KOPT-K1 (cell line): ENCODE results near the gene IRF4.

Experiments
- H3K27ac ChIP-seq: fragments of 200-600 bp; sonication (generic); 2 replicates; pipeline ENCODE4 v1.5.1; 2016; ENCODE audit warnings: antibody characterized with exemption, mild to moderate bottlenecking, low read depth, low read length; ENCODE audit not compliant: poor library complexity, severe bottlenecking
- H3K36me3 ChIP-seq: fragments of 200-600 bp; sonication (generic); 2 replicates; pipeline ENCODE4 v1.5.1; 2017; ENCODE audit warnings: antibody characterized with exemption, mild to moderate bottlenecking, low read length, moderate library complexity; ENCODE audit not compliant: insufficient read depth
- H3K9me3 ChIP-seq: fragments of 200-600 bp; sonication (generic); 2 replicates; pipeline ENCODE4 v1.5.1; 2017; ENCODE audit warnings: antibody characterized with exemption, low read length, mild to moderate bottlenecking; ENCODE audit not compliant: insufficient read depth, poor library complexity, severe bottlenecking

The IRF4 gene

GRCh38 chr6:392441-393390, 1.2 kb downstream of the IRF4 start:
- Histone ChIP-seq H3K27ac (no peak overlapping the region), H3K9me3 (no peaks in the 10 kb centered on the region), H3K36me3 (no peaks in the 10 kb centered on the region)

DNA sequence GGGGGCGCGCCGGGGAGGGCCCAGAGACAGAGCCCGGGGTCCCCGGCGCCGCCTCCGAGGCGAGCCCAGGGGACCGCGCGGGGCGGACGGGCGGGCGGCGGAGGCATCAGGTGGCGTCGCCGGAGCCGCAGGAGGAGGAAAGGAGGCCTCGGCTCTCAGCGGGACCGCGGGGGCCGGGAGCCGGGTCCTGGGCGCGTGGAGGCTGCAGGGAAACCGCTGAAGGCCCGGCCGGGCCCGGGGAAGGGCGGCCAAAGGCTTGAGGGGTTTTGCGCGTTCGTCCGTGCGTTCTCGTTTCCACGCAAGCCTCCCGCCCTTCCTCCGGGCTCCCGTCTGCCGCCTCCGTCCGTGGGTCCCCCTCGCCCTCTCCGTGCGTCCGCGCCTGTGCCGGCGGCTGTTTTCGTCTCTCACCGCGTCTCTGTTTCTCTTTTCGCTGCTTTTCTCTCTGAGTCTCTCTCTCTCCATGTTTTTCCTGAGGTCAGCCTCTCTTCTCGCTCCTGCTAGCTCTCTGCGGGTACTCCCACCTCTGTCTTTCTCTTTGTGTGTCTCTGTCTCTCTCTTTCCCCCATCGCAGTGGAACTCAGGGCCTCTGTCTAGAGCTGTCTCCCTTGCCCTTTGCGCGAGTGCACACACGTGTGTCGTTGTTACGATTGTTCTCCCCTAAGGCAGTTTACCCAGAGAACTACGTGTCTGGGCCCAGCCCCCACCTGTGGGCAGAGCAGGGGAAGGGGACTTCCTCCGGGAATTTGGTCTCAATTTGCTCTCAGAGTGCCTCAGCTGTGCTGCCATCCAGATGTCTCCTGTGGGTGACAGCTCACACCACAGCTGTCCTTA, 2.1 kb downstream of the IRF4 start:
- H3K9me3 ChIP-seq, result no peaks in the 10 kb centered on the region
- H3K27ac ChIP-seq, result no peak overlapping the region
- H3K36me3 ChIP-seq, result no peaks in the 10 kb centered on the region

- Histone ChIP-seq H3K9me3 (no peaks in the 10 kb centered on the region), H3K27ac (no peak overlapping the region), H3K36me3 (no peaks in the 10 kb centered on the region)
These were observed 3.2 kb downstream of the IRF4 start for GRCh38 chr6:394641-395289.

DNA sequence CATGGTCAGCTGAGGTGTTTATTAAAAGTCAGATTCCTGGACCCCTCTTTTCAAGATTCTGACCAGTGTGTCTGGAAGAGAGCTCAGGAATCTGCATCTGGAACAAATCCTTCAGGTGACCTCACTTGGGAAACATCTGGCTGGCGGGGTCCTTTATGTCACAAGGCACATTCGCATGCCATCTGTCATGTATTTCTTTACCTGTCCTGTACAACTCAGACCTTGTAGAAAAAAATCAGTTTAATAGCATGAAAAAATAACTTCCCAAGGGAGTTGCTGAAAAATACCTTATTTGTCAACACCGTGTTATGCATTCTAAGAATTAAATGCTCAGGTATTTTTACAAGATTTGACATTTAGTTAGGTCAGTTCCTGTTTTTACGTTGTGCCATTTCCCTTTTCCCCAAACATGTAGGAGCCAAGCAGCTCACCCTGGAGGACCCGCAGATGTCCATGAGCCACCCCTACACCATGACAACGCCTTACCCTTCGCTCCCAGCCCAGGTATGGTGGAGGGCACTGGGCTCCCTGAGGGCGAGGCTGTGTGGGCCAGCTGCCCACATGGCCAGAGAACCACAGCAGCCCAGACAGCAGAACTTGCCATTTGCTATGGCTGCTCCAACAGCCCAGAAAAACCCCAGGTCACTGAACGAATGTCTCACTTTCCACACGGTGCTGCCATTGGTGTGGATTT, 4.0 kb downstream of the IRF4 start:
- H3K27ac ChIP-seq, result no peak overlapping the region
- no peaks in the 10 kb centered on the region for H3K36me3 ChIP-seq
- H3K9me3 ChIP-seq, result no peaks in the 10 kb centered on the region

- Histone ChIP-seq H3K36me3 (no peaks in the 10 kb centered on the region), H3K27ac (no peak overlapping the region), H3K9me3 (no peaks in the 10 kb centered on the region)
These were observed 4.6 kb downstream of the IRF4 start for GRCh38 chr6:396126-396520.

DNA sequence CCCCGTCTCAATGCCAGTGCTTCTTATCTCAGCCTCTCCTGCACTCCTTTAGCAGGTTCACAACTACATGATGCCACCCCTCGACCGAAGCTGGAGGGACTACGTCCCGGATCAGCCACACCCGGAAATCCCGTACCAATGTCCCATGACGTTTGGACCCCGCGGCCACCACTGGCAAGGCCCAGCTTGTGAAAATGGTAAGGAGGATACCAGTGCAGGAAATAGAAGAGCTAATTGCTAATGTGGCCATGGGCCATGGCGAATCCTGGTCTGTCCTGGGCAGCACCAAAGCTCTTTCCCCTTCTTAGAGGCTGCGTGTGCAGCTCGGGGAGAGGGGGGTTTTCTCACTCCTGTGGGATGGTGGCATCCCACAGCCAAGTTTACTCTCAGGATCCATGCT, 5.5 kb downstream of the IRF4 start:
- H3K36me3 ChIP-seq, result no peaks in the 10 kb centered on the region
- H3K27ac ChIP-seq, result no peak overlapping the region
- no peaks in the 10 kb centered on the region for H3K9me3 ChIP-seq

DNA sequence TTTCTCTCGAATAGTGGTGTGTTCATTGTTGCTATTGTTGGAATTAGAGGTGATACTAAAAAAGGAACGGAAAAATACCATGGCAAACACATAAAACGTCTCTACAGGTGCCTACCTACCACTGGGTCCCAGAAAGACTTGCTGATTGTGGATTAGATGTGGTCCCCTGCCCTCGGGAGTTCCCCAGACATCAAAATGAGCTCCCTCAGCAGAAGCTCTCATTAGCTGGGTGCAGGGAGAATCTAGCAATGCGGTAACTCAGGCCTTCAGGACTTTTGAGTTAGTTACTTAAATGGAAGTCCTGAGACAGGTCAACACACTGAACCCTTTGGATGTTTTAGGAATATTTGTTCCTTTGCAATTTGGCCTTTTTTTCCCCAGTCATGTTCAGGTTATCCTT, 6.1 kb downstream of the IRF4 start:
- no peak overlapping the region for H3K27ac ChIP-seq
- no peaks in the 10 kb centered on the region for H3K36me3 ChIP-seq
- no peaks in the 10 kb centered on the region for H3K9me3 ChIP-seq

DNA sequence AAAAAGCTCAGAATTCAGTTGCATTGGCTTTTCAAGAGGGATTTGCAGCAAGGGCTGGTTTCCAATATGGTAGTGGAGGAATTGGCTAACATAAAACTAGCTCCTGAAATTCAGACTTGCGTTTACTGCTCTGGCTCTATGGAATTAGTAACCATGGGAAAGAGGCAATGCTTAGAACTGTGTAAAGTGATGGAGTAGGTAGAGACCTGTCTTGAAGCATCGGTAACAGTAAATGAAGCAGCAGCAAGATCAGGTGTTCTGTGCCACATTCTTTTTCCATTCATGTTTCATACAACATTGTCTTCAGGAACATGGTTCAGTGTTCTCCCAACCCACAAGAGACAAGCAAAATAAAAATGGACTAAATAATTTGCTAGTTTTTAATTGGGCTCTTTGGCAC, 6.5 kb downstream of the IRF4 start:
- Histone ChIP-seq H3K27ac (no peak overlapping the region), H3K36me3 (no peaks in the 10 kb centered on the region), H3K9me3 (no peaks in the 10 kb centered on the region)

DNA sequence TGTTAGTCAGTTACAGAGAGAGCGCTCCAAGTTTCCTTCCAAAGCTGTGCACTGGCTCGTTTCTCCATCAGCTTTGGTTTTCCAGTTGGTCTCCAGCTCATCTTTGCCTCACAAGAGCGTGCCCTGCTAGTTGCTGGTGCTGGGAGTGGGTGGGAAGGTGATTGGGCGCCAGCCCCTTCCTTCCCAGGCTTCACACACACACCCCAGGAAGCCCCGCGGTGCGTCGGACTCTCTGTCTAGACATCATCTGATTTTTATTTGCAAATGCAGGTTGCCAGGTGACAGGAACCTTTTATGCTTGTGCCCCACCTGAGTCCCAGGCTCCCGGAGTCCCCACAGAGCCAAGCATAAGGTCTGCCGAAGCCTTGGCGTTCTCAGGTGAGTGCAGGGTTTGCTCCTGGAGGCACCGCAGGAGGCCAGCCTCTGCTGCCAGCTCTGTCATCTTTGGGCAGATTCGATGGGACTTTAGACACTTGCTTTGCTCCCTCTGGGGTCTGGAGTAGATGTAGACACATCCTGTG, 7.1 kb downstream of the IRF4 start:
- Histone ChIP-seq H3K36me3 (no peaks in the 10 kb centered on the region), H3K27ac (no peak overlapping the region), H3K9me3 (no peaks in the 10 kb centered on the region)

GRCh38 chr6:399785-400534, 8.4 kb downstream of the IRF4 start:
- no peaks in the 10 kb centered on the region for H3K36me3 ChIP-seq
- no peaks in the 10 kb centered on the region for H3K9me3 ChIP-seq
- no peak overlapping the region for H3K27ac ChIP-seq

DNA sequence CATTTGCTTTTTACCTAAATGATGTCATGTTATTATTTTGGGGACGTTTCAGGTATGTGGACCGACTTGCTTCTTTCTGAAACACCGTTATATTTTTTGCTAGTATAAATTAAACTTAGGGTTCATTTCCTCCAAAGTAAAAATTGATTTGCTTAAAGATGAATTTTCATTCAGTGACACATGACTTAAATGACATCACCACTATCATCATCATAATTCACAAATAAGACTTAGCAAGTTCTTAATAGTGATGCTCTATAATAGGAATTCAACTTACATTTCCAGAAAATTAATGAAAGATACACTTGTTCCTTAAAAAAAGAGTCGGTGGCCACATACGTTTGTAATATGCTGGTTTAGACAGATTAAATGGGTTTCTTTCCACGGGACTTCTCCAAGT, 9.3 kb downstream of the IRF4 start:
- H3K36me3 ChIP-seq, result no peaks in the 10 kb centered on the region
- H3K27ac ChIP-seq, result no peak overlapping the region
- H3K9me3 ChIP-seq, result no peaks in the 10 kb centered on the region

DNA sequence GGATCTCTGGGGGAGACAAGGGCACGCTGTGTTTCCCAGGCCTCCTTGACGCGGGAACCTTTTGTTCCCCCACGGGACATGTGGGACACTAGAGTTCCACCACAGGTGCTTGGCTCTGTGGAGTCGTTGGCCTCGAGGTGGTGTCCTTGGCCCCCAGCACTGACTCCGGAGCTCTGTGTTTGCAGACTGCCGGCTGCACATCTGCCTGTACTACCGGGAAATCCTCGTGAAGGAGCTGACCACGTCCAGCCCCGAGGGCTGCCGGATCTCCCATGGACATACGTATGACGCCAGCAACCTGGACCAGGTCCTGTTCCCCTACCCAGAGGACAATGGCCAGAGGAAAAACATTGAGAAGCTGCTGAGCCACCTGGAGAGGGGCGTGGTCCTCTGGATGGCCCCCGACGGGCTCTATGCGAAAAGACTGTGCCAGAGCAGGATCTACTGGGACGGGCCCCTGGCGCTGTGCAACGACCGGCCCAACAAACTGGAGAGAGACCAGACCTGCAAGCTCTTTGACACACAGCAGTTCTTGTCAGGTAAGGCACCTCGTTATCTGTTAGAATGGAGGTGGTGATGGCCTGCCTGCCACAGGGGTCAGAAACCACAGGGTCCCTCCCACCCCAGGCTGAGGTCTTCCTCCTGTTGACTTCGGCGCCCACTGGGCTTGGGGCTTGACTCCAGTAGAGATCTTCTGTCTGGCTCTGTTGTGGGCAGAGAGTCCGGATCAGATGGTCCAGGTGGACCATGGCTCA, 9.9 kb downstream of the IRF4 start:
- Histone ChIP-seq H3K27ac (no peak overlapping the region), H3K9me3 (no peaks in the 10 kb centered on the region), H3K36me3 (no peaks in the 10 kb centered on the region)

DNA sequence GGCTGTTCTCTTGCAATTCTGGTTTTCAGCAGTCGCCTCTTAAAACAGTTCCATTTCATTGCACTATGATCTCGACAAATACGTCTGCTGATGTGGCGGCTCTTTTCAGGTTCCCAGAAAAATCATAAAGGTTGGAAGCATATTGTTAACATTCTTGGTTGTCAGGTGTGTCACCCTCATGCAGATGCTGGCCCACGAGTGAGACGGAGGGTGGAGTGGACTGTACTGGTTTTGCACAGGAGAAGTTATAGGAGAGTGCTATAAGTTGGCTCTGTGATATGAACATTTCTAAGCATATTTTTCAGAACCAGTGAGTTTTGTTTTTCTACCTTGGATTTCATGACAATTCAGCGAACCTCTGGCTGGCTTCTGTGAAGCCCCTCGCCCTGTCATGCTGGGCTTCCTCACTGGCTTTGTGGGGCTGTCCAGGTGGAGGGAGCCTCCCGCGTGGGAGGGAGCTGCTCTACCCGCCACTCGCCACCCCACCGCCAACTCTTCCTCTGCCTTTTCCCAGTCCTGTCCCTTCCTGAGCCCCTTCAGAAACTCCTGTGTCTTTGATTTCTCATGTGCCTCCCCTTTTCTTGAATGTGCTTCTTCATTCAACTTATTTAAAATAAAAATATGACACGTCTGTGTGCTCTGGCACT, 10.6 kb downstream of the IRF4 start:
- Histone ChIP-seq H3K27ac (no peak overlapping the region), H3K9me3 (no peaks in the 10 kb centered on the region), H3K36me3 (no peaks in the 10 kb centered on the region)
